Liver (tissue), 9 donors: ENCODE results near the gene RLIM. TPM values are rescaled to one million over a fixed set of nuclear protein-coding genes. Genes with fewer than 3 reads are reported as not detected.

Source experiments
- DNase-seq: peaks from one replicate; pipeline ENCODE4 v3.0.0-alpha.2; 2017; ENCODE audit warnings: low spot score
- H3K27ac ChIP-seq, 2 donors: one replicate each; pipeline ENCODE4 v1.7.0; 2013; ENCODE audit warnings: inconsistent platforms in 2 of 2, low read length in 2 of 2, control low read depth in 1 of 2, low read depth in 1 of 2, mild to moderate bottlenecking in 1 of 2
- H3K27me3 ChIP-seq, 4 donors: one replicate each; pipeline versions ENCODE4 v1.6.1 to v1.7.0; 2013; ENCODE audit warnings: low read length in 3 of 4, inconsistent platforms in 1 of 4, mild to moderate bottlenecking in 1 of 4, moderate library complexity in 1 of 4; ENCODE audit not compliant: control insufficient read depth in 4 of 4, insufficient read depth in 4 of 4
- H3K36me3 ChIP-seq, 4 donors: one replicate each; pipeline versions ENCODE4 v1.6.1 to v1.7.0; 2013; ENCODE audit warnings: low read length in 3 of 4, mild to moderate bottlenecking in 3 of 4, low read depth in 1 of 4, moderate library complexity in 1 of 4; ENCODE audit not compliant: control insufficient read depth in 4 of 4, insufficient read depth in 3 of 4
- H3K4me1 ChIP-seq, 4 donors: one replicate each; pipeline versions ENCODE4 v1.6.1 to v1.7.0; 2013; ENCODE audit warnings: low read length in 3 of 4, mild to moderate bottlenecking in 3 of 4, moderate library complexity in 1 of 4; ENCODE audit not compliant: control insufficient read depth in 4 of 4, insufficient read depth in 4 of 4
- H3K4me3 ChIP-seq, 3 donors: one replicate each; pipeline versions ENCODE4 v1.6.1 to v1.7.0; 2013; ENCODE audit warnings: low read length in 3 of 3, control low read depth in 1 of 3, low read depth in 1 of 3, mild to moderate bottlenecking in 1 of 3
- H3K9ac ChIP-seq, 2 donors: one replicate each; pipeline ENCODE4 v1.7.0; 2013; ENCODE audit warnings: low read length in 2 of 2, mild to moderate bottlenecking in 2 of 2, moderate library complexity in 2 of 2, control low read depth in 1 of 2, low read depth in 1 of 2
- H3K9me3 ChIP-seq, 4 donors: one replicate each; pipeline versions ENCODE4 v1.6.1 to v1.7.0; 2013; ENCODE audit warnings: low read length in 3 of 4; ENCODE audit not compliant: control insufficient read depth in 4 of 4
- ATF3 ChIP-seq: IDR thresholded peaks from 2 replicates; pipeline ENCODE4 v1.6.1; 2016; ENCODE audit warnings: antibody characterized with exemption
- CTCF ChIP-seq: fragments of 150-350 bp; IDR thresholded peaks from 2 replicates; pipeline ENCODE4 v1.5.1; 2017; ENCODE audit warnings: improper control_type of control experiment, low read depth, low read length; ENCODE audit not compliant: missing input control
- EGR1 ChIP-seq, 2 donors: IDR thresholded peaks; 2 replicates each; pipeline ENCODE4 v1.6.1; 2016 to 2018; ENCODE audit warnings: antibody characterized with exemption in 2 of 2, low read depth in 2 of 2
- FOXA1 ChIP-seq: IDR thresholded peaks from 2 replicates; pipeline ENCODE4 v1.6.1; 2016; ENCODE audit warnings: antibody characterized with exemption
- FOXA2 ChIP-seq: IDR thresholded peaks from 2 replicates; pipeline ENCODE4 v1.6.1; 2016; ENCODE audit warnings: antibody characterized with exemption
- GABPA ChIP-seq, 2 donors: IDR thresholded peaks in 1 of 2; conservative IDR thresholded peaks in 1 of 2; 2 replicates each; pipeline ENCODE4 v1.6.1; 2016; ENCODE audit warnings: antibody characterized with exemption in 2 of 2, mild to moderate bottlenecking in 1 of 2, moderate library complexity in 1 of 2
- HNF4A ChIP-seq, 2 donors: conservative IDR thresholded peaks; 2 replicates each; pipeline ENCODE4 v1.6.1; 2016; ENCODE audit warnings: antibody characterized with exemption in 2 of 2, mild to moderate bottlenecking in 2 of 2
- HNF4G ChIP-seq: IDR thresholded peaks from 2 replicates; pipeline ENCODE4 v1.6.1; 2016; ENCODE audit warnings: antibody characterized with exemption
- JUND ChIP-seq, 2 donors: IDR thresholded peaks; 2 replicates each; pipeline ENCODE4 v1.6.1; 2016; ENCODE audit warnings: antibody characterized with exemption in 2 of 2
- MAX ChIP-seq: IDR thresholded peaks from 2 replicates; pipeline ENCODE4 v1.6.1; 2016; ENCODE audit warnings: antibody characterized with exemption
- NR2F2 ChIP-seq: IDR thresholded peaks from 2 replicates; pipeline ENCODE4 v1.6.1; 2016; ENCODE audit warnings: antibody characterized with exemption
- RAD21 ChIP-seq, 2 donors: IDR thresholded peaks; 2 replicates each; pipeline ENCODE4 v1.6.1; 2016; ENCODE audit warnings: antibody characterized with exemption in 2 of 2, mild to moderate bottlenecking in 2 of 2
- RXRA ChIP-seq, 2 donors: IDR thresholded peaks; 2 replicates each; pipeline ENCODE4 v1.6.1; 2017 to 2018; ENCODE audit warnings: antibody characterized with exemption in 2 of 2, mild to moderate bottlenecking in 1 of 2
- SP1 ChIP-seq: IDR thresholded peaks from 2 replicates; pipeline ENCODE4 v1.6.1; 2018; ENCODE audit warnings: antibody characterized with exemption, mild to moderate bottlenecking
- TAF1 ChIP-seq: conservative IDR thresholded peaks from 2 replicates; pipeline ENCODE4 v1.6.1; 2016; ENCODE audit warnings: antibody characterized with exemption, mild to moderate bottlenecking
- YY1 ChIP-seq: IDR thresholded peaks from 2 replicates; pipeline ENCODE4 v1.6.1; 2016; ENCODE audit warnings: antibody characterized with exemption, mild to moderate bottlenecking
- ZBTB33 ChIP-seq: IDR thresholded peaks from 2 replicates; pipeline ENCODE4 v1.6.1; 2016; ENCODE audit warnings: antibody characterized with exemption
- WGBS: extraction: QIAGEN DNeasy Blood & Tissue Kit; methylation state at CpG from one replicate; pipeline ENCODE4 v1.1.7; 2013; 5-methylcytosine and 5-hydroxymethylcytosine counted together
- polyA plus RNA-seq, 2 donors: library from polyadenylated mRNA; stranded (reverse) in 1 of 2; unstranded in 1 of 2; fragments of 200-250 nt in 1 of 2; fragments of >200 nt in 1 of 2; fragmentation: Nextera tagmentation in 1 of 2; extraction: Ambion mirVana in 1 of 2; gene quantifications; one replicate each; pipeline versions ENCODE4 v1.2.1 to v1.2.3, GENCODE V29; 2013 to 2015
- total RNA-seq, 2 donors: library from RNA; depleted of rRNA; stranded (reverse); fragments of >200 nt; gene quantifications; one replicate each; pipeline ENCODE4 v1.2.3, GENCODE V29; 2014
- donor health status: healthy.
- donor health status: healthy.
- donor health status: healthy.
- donor health status: healthy.
- donor health status: healthy.

Gene RLIM
- total and polyA plus RNA-seq, 4 donors = 1.8 to 17.0 (median 9.8) TPM

DNA sequence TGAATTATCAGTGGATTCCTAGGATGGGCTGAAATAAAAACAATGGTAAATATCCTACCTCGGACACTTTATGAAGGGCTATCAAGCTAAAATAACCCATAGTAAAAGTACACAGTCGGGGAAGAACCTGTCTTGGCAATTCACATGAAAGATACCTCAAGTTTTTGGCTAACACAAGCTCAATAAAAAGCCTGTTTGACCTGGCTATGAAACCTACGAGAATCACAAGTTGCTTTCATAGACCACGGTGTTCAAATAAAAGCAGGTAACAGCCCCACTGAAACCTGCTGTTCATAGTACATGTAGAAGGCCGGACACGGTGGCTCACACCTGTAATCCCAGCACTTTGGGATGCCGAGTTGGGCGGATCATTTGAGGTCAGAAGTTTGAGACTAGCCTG is 12.3 kb downstream of the RLIM start:
- peaks cover 0 to 6% (median 2%) of the 10 kb centered on the region in 4 donors for H3K4me1 ChIP-seq
- no peaks in the 10 kb centered on the region for H3K36me3 ChIP-seq
- no peak overlapping the region for H3K9ac ChIP-seq
- TF ChIP-seq MAX (no peak), GABPA (IDR thresholded peaks at IDR 0.05 in 1 of 2, conservative IDR thresholded peaks at IDR 0.05 in 1 of 2) (no peak), RXRA (IDR thresholded peaks at IDR 0.05) (no peak), JUND (IDR thresholded peaks at IDR 0.05) (no peak), CTCF (no peak), YY1 (no peak)
- no peak for DNase-seq
- H3K9me3 ChIP-seq = no peaks in the 10 kb centered on the region
- no peak overlapping the region for H3K27ac ChIP-seq
- H3K27me3 ChIP-seq = no peaks in the 10 kb centered on the region
- WGBS = 90% methylated on average over 8 of the region's 8 CpGs
- no peak overlapping the region for H3K4me3 ChIP-seq

- 74% methylated on average over 2 of the region's 2 CpGs for WGBS
- peaks cover 3 to 29% (median 14%) of the 10 kb centered on the region in 4 donors for H3K36me3 ChIP-seq
- H3K9ac ChIP-seq = no peak overlapping the region
- no peak overlapping the region for H3K27ac ChIP-seq
- H3K4me3 ChIP-seq = no peak overlapping the region
- no peak for DNase-seq
- H3K4me1 ChIP-seq = no peaks in the 10 kb centered on the region
- H3K27me3 ChIP-seq = no peaks in the 10 kb centered on the region
- no peak for TF ChIP-seq MAX
- TF ChIP-seq ZBTB33 = no peak
- no peak for TF ChIP-seq YY1
- no peak for TF ChIP-seq JUND (IDR thresholded peaks at IDR 0.05)
- TF ChIP-seq FOXA2 = no peak
- no peak for TF ChIP-seq EGR1 (IDR thresholded peaks at IDR 0.05; ENCODE audit: low read depth in 2 of 2)
- TF ChIP-seq SP1 = no peak
- no peak for TF ChIP-seq FOXA1
- TF ChIP-seq HNF4G = no peak
- TF ChIP-seq CTCF = no peak
- no peak for TF ChIP-seq RAD21 (IDR thresholded peaks at IDR 0.05)
- TF ChIP-seq NR2F2 = no peak
- no peak for TF ChIP-seq ATF3
- TF ChIP-seq HNF4A (conservative IDR thresholded peaks at IDR 0.05) = no peak
- TF ChIP-seq RXRA (IDR thresholded peaks at IDR 0.05) = no peak
- TF ChIP-seq TAF1 = no peak
- H3K9me3 ChIP-seq = no peaks in the 10 kb centered on the region
These were observed 20.8 kb downstream of the RLIM start for GRCh38 chrX:74593593-74593992.
